ENCODE data around the gene SLC22A1.
A peak's percentile ranks its signal among the peaks of the same experiment; 100 is the strongest.

SLC22A1 gene

DNA sequence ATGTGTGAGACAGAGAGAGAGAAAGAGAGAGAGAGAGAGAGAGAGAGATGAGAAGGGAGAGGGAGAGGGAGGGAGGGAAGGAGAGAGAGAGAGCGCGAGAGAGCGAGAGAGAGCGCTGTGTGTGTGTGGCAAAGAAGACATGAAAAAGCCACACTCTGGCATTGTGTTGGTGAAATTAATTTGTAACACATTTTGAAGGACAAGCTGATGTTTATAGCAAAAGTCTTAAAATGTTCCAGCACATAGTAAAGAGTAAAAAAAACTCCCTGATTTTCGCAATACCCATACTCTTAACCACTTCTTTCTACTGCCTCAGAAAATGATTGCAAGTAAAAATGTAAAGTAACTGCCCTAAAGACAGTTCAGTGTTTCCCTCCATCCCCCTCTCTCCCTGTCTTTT lies 56.7 kb downstream of the SLC22A1 start:
- DNase-seq (ENCODE audit: low read depth): peak; percentile 7
- TF ChIP-seq, protein P1, sequence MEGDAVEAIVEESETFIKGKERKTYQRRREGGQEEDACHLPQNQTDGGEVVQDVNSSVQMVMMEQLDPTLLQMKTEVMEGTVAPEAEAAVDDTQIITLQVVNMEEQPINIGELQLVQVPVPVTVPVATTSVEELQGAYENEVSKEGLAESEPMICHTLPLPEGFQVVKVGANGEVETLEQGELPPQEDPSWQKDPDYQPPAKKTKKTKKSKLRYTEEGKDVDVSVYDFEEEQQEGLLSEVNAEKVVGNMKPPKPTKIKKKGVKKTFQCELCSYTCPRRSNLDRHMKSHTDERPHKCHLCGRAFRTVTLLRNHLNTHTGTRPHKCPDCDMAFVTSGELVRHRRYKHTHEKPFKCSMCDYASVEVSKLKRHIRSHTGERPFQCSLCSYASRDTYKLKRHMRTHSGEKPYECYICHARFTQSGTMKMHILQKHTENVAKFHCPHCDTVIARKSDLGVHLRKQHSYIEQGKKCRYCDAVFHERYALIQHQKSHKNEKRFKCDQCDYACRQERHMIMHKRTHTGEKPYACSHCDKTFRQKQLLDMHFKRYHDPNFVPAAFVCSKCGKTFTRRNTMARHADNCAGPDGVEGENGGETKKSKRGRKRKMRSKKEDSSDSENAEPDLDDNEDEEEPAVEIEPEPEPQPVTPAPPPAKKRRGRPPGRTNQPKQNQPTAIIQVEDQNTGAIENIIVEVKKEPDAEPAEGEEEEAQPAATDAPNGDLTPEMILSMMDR (conservative IDR thresholded peaks at IDR 0.05; ENCODE audit: low read length): no peak
- no peak overlapping the region for H3K4me3 ChIP-seq (ENCODE audit: low read length)

DNA sequence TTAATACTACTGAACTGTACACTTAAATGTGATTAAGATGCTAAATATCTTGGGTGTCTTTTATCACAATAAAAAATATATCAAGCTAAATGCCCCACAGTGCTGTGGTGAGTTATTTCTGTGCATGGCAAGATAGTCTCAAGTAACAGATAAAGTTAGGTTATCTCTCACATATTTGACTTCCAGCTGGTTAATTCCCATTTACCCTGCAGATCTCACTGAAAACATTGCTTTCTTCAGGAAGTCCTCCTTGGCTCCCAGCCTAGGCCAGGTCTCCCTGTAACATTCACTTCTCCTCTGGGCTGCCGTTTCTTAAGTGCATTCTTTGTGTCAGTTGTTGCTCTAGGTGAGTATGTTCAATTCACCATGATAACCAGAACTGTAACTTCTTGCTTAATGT lies 59.1 kb downstream of the SLC22A1 start:
- TF ChIP-seq, protein P1 (conservative IDR thresholded peaks at IDR 0.05; ENCODE audit: low read length): no peak
- H3K4me3 ChIP-seq (ENCODE audit: low read length): no peak overlapping the region
- no peak for DNase-seq (ENCODE audit: low read depth)

DNA sequence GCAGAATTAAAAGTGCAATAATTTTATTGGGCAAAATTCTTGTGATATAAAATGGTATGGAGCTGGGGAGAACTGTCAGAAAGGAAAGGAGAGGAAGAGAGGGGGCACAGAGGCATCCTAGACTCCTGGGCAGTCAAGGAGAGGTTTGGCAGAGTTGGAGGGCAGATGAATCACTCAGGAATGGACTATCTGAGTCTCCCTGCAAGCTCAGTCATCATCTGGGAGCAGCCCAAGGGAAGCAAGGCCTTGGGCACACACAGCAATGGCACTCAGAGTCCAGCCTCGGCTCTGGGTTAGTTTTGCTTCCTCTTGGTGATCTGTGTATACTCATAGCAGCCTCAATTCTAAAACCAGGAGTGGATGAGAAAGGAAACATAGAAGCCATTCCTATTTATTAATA lies 67.2 kb downstream of the SLC22A1 start:
- H3K4me3 ChIP-seq (ENCODE audit: low read length): no peak overlapping the region
- TF ChIP-seq, protein P1 (conservative IDR thresholded peaks at IDR 0.05; ENCODE audit: low read length): no peak
- peak; percentile 14 for DNase-seq (ENCODE audit: low read depth)

DNA sequence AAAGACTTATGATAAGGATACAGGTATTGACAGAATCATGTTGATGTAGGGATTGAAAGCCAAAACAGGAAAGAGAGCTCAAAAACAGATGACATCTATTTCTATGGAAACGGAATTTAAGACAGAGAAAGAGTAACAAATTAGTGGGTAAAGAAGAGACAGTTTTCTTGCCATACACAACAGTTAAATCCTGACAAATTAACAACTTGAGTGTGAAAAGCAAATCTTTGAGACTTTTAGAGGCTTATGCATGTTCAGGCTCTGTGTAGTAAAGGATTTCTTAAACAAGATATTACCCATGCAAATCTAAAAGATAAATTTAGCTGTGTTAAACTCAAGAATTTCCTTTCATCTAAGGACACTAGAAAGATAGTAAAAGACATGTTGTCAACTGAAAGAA lies 68.5 kb downstream of the SLC22A1 start:
- TF ChIP-seq, protein P1 (conservative IDR thresholded peaks at IDR 0.05; ENCODE audit: low read length): no peak
- DNase-seq (ENCODE audit: low read depth): no peak
- no peak overlapping the region for H3K4me3 ChIP-seq (ENCODE audit: low read length)

DNA sequence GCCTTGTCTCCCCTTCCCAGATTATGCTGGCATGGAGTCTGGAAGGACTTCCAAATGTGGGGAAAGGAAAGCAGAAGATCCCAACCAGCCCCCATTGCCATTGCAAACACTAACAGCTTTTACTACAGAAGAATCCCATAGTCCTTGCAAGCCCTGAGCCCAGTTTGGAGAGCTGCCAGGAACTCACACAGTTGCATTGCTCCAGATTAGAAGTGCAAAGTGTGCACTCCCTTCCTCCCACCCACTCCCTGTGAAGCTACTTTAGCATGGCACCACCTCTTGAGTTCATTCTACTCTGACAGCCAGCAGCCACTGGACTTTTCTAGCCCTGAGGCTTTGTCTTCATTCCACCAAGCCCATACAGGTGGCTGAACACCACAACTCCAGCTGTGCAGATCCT lies 69.4 kb downstream of the SLC22A1 start:
- TF ChIP-seq, protein P1 (conservative IDR thresholded peaks at IDR 0.05; ENCODE audit: low read length): no peak
- DNase-seq (ENCODE audit: low read depth): no peak
- H3K4me3 ChIP-seq (ENCODE audit: low read length): no peak overlapping the region

DNA sequence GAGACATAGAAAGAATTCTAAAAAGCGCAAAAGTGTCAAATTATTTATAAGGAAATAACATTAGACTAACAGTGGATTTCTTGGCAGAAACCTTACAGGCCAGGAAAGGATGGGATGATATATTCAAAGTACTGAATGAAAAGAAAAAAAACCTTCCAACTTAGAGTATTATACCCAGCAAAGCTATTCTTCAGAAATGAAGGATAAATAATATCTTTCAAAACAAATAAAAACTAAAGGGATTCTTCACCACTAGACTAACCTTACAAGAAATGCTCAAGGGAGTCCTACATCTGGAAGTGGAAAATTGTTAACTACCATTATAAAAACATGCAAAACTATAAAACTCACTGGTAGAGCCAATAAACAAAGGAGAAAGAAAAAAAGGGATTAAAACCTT lies 71.2 kb downstream of the SLC22A1 start:
- TF ChIP-seq, protein P1 (conservative IDR thresholded peaks at IDR 0.05; ENCODE audit: low read length): no peak
- H3K4me3 ChIP-seq (ENCODE audit: low read length): no peak overlapping the region
- DNase-seq (ENCODE audit: low read depth): no peak

DNA sequence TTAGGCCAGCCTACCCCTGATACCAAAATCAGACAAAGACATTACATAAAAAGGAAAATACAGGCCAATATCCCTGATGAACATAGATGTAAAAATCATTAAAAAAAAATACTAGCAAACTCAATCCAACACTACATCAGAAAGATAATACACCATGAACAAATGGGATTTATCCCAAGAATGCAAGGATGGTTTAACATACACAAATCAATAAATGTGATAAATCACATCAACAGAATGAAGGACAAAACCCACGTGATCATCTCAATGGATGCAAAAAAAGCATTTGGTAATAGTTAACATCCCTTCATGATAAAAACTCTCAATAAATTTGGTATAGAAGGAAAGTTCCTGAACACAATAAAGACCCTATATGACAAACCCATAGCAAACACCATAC lies 73.2 kb downstream of the SLC22A1 start:
- no peak overlapping the region for H3K4me3 ChIP-seq (ENCODE audit: low read length)
- TF ChIP-seq, protein P1 (conservative IDR thresholded peaks at IDR 0.05; ENCODE audit: low read length): no peak
- DNase-seq (ENCODE audit: low read depth): no peak
